Lower leg skin (tissue), 4 donors: ENCODE data around the gene TMEM140. TPM values are rescaled to one million over a fixed set of nuclear protein-coding genes. Genes with fewer than 3 reads are reported as not detected.

Source experiments
- DNase-seq, 2 donors: peaks; one replicate each; pipeline ENCODE4 v3.0.0-alpha.2; 2019; ENCODE audit warnings: low spot score in 2 of 2
- H3K4me3 ChIP-seq: fragments of 200-600 bp; sonication (generic); 2 replicates; pipeline ENCODE4 v1.5.1; 2017; ENCODE audit warnings: mild to moderate bottlenecking, low read depth; ENCODE audit not compliant: poor library complexity, severe bottlenecking
- POLR2A ChIP-seq, 2 donors: fragments of 450-650 bp; IDR thresholded peaks; one replicate each; pipeline ENCODE4 v1.6.1; 2016 to 2017; ENCODE audit warnings: antibody characterized with exemption in 2 of 2, mild to moderate bottlenecking in 1 of 2, moderate library complexity in 1 of 2
- WGBS, 2 donors: methylation state at CpG; one replicate each; pipeline ENCODE4 v1.1.5; 2018; 5-methylcytosine and 5-hydroxymethylcytosine counted together
- intact Hi-C: fragments of 100-400 bp; cut with DNase I; formaldehyde crosslinking; loops from one replicate; pipeline ENCODE4 v1.15.0; 2023; ENCODE audit warnings: low total_unique reads
- total RNA-seq, 4 donors: library from RNA; depleted of rRNA; stranded (reverse); fragments of >200 nt; gene quantifications; one replicate each; pipeline ENCODE4 v1.1.0, GENCODE V29; 2016
- TF ChIP-seq, protein P1 (sequence below), 3 donors: fragments of 450-650 bp; IDR thresholded peaks; one replicate each; pipeline ENCODE4 v1.5.1; 2016; ENCODE audit warnings: antibody characterized with exemption in 3 of 3, mild to moderate bottlenecking in 3 of 3, moderate library complexity in 2 of 3

Gene TMEM140
- total RNA-seq, 4 donors from 2014 or later: 4.3 to 8.6 (median 7.9) TPM

DNA sequence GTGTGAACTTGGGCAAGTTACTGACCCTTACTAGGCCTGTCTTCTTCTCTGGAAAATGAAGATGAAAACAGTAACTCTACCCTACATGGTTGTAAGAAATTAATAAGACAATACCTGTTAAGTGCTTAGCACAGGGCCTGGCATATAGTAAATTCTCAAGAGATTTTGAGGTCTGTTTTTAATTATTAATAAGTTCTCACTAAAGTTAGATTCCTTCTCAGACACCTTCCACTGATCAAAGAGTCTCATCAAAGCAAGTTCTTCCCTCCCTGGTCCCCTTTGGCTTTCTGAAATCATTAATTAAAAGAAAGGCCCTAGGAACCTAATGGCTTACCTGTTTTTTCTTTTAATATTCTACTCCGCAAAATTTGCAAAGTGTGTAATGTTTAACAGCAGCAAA, 4.6 kb downstream of the TMEM140 start:
- TF ChIP-seq, protein P1, sequence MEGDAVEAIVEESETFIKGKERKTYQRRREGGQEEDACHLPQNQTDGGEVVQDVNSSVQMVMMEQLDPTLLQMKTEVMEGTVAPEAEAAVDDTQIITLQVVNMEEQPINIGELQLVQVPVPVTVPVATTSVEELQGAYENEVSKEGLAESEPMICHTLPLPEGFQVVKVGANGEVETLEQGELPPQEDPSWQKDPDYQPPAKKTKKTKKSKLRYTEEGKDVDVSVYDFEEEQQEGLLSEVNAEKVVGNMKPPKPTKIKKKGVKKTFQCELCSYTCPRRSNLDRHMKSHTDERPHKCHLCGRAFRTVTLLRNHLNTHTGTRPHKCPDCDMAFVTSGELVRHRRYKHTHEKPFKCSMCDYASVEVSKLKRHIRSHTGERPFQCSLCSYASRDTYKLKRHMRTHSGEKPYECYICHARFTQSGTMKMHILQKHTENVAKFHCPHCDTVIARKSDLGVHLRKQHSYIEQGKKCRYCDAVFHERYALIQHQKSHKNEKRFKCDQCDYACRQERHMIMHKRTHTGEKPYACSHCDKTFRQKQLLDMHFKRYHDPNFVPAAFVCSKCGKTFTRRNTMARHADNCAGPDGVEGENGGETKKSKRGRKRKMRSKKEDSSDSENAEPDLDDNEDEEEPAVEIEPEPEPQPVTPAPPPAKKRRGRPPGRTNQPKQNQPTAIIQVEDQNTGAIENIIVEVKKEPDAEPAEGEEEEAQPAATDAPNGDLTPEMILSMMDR (IDR thresholded peaks at IDR 0.05): no peak
- no peak for TF ChIP-seq POLR2A (IDR thresholded peaks at IDR 0.05)
- DNase-seq: no peak
- intact Hi-C loops: no loop called here
- H3K4me3 ChIP-seq: no peak overlapping the region
- WGBS, 2 donors: 97 to 100% methylated on average over 1 of the region's 1 CpG

DNA sequence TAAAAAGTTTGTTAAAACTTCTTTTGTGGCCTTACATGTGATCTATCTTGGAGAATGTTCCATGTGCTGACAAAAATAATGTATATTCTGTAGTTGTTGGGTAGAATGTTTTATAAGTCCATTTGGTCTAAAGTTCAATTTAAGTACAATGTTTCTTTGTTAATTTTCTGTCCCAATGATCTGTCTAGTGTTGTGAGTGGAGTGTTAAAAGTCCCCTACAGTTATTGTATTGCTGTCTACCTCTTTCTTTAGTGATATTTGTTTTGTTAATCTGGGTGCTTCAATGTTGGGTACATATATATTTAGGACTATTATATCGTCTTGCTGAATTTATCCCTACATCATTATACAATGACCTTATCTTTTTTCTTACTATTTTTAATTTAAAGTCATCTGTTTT, 6.9 kb downstream of the TMEM140 start:
- no peak overlapping the region for H3K4me3 ChIP-seq
- no peak for DNase-seq
- TF ChIP-seq POLR2A (IDR thresholded peaks at IDR 0.05): no peak
- TF ChIP-seq, protein P1 (IDR thresholded peaks at IDR 0.05): no peak
- 94 to 100% methylated on average over 1 of the region's 1 CpG for WGBS, 2 donors
- intact Hi-C loops: no loop called here

GRCh38 chr7:135156290-135156689, 8.4 kb downstream of the TMEM140 start:
- WGBS, 2 donors: 88 to 89% methylated on average over 1 of the region's 1 CpG
- DNase-seq: no peak
- H3K4me3 ChIP-seq: no peak overlapping the region
- TF ChIP-seq POLR2A (IDR thresholded peaks at IDR 0.05): no peak
- TF ChIP-seq, protein P1 (IDR thresholded peaks at IDR 0.05): no peak
- intact Hi-C loops: no loop called here

- intact Hi-C loops: no loop called here
These were observed 10.3 kb downstream of the TMEM140 start for GRCh38 chr7:135158141-135158655.

GRCh38 chr7:135158874-135159273, 11.0 kb downstream of the TMEM140 start:
- TF ChIP-seq POLR2A (IDR thresholded peaks at IDR 0.05): no peak
- TF ChIP-seq, protein P1 (IDR thresholded peaks at IDR 0.05): no peak
- H3K4me3 ChIP-seq: no peak overlapping the region
- 75 to 83% methylated on average over 6 of the region's 6 CpGs for WGBS, 2 donors

More at GRCh38 chr7:135158141-135158655, 10.3 kb downstream of the TMEM140 start:
- DNase-seq: no peak
- H3K4me3 ChIP-seq: no peak overlapping the region
- WGBS, 2 donors: 92 to 100% methylated on average over 1 of the region's 1 CpG
- TF ChIP-seq POLR2A (IDR thresholded peaks at IDR 0.05): no peak
- TF ChIP-seq, protein P1 (IDR thresholded peaks at IDR 0.05): no peak

More at GRCh38 chr7:135158874-135159273, 11.0 kb downstream of the TMEM140 start:
- intact Hi-C loops: no loop called here
- DNase-seq: no peak
